GM12864 (cell line): Measurements from ENCODE around the gene SPATC1L.

Experiments
- DNase-seq: peaks from one replicate; pipeline ENCODE4 v3.0.0-alpha.2; 2011; ENCODE audit warnings: low read depth
- H3K4me3 ChIP-seq: 2 replicates; pipeline ENCODE4 v1.5.1; 2011; ENCODE audit warnings: mild to moderate bottlenecking, low read depth, low read length, control low read depth
- CTCF ChIP-seq: IDR thresholded peaks from 2 replicates; pipeline ENCODE4 v1.5.1; 2011; ENCODE audit warnings: low read depth, mild to moderate bottlenecking, moderate library complexity, low read length, control low read depth, inconsistent platforms; ENCODE audit errors: missing control alignments

Gene SPATC1L

GRCh38 chr21:46160657-46160906, 23.7 kb downstream of the SPATC1L start:
- no peak for DNase-seq
- TF ChIP-seq CTCF: no peak
- H3K4me3 ChIP-seq: no peak overlapping the region

- DNase-seq: no peak
- no peak overlapping the region for H3K4me3 ChIP-seq
- TF ChIP-seq CTCF: no peak
Observed at GRCh38 chr21:46159841-46160656, 24.2 kb downstream of the SPATC1L start.

- no peak for DNase-seq
- H3K4me3 ChIP-seq: no peak overlapping the region
- no peak for TF ChIP-seq CTCF
Observed at GRCh38 chr21:46159390-46159789, 24.9 kb downstream of the SPATC1L start.

GRCh38 chr21:46158666-46159300, 25.5 kb downstream of the SPATC1L start:
- no peak overlapping the region for H3K4me3 ChIP-seq
- TF ChIP-seq CTCF: no peak
- no peak for DNase-seq

- no peak for TF ChIP-seq CTCF
- no peak for DNase-seq
- no peak overlapping the region for H3K4me3 ChIP-seq
Observed at GRCh38 chr21:46157987-46158451, 26.2 kb downstream of the SPATC1L start.

GRCh38 chr21:46157396-46157986, 26.8 kb downstream of the SPATC1L start:
- no peak overlapping the region for H3K4me3 ChIP-seq
- DNase-seq: no peak
- TF ChIP-seq CTCF: no peak

- no peak for TF ChIP-seq CTCF
- no peak for DNase-seq
- H3K4me3 ChIP-seq: no peak overlapping the region
Observed at GRCh38 chr21:46156678-46157077, 27.6 kb downstream of the SPATC1L start.
